Erythroblast (primary cell): ENCODE results near the gene OR13J1.

Experiments used
- GATA1 ChIP-seq: IDR thresholded peaks from 2 replicates; pipeline ENCODE4 v1.6.1; 2011; ENCODE audit warnings: low read depth, mild to moderate bottlenecking, control low read depth, low read length, moderate library complexity
- POLR2A ChIP-seq: IDR thresholded peaks from 2 replicates; pipeline ENCODE4 v1.6.1; 2011; ENCODE audit warnings: mild to moderate bottlenecking, low read length

GRCh38 chr9:35859990-35860339 lies 10.2 kb downstream of the OR13J1 start:
- TF ChIP-seq POLR2A = no peak
- no peak for TF ChIP-seq GATA1
